B cell (primary cell): ENCODE results near the gene GRHPR. TPM values are rescaled to one million over a fixed set of nuclear protein-coding genes. Genes with fewer than 3 reads are reported as not detected.

ENCODE experiments used
- ATAC-seq: fragments of 200-7000 bp; cut with Tn5 transposase; one replicate; pipeline ENCODE4 v1.10.0; 2021; ENCODE audit warnings: low read depth, mild to moderate bottlenecking, moderate number of reproducible peaks, moderate library complexity
- CTCF ChIA-PET: fragments of 350-600 bp; sonication (Branson Sonifier 250); formaldehyde crosslinking; loops from one replicate; lab custom pipeline; 2021; ENCODE audit warnings: antibody characterized with exemption, inconsistent platforms; lab: Charles Lee
- POLR2A ChIA-PET: fragments of 350-600 bp; sonication (Branson Sonifier 250); formaldehyde crosslinking; loops from one replicate; lab custom pipeline; 2021; ENCODE audit warnings: antibody characterized with exemption; lab: Charles Lee
- DNase-seq: peaks from one replicate; pipeline ENCODE4 v3.0.0; 2013
- H2AFZ ChIP-seq: 2 replicates; pipeline ENCODE4 v1.6.1; 2012; ENCODE audit warnings: mild to moderate bottlenecking, low read depth, low read length; ENCODE audit not compliant: insufficient read depth, poor library complexity, severe bottlenecking
- H3K27ac ChIP-seq, 2 donors: 1 replicate in 1 of 2; 2 replicates in 1 of 2; pipeline ENCODE4 v1.5.1; 2012 to 2013; ENCODE audit warnings: low read length in 2 of 2, mild to moderate bottlenecking in 2 of 2, moderate library complexity in 1 of 2
- H3K27me3 ChIP-seq, 4 experiments: fragments of 200-600 bp in 1 of 4; sonication (generic) in 1 of 4; replicated peaks in 1 of 4; 1 replicate in 2 of 4; 2 replicates in 2 of 4; pipeline versions ENCODE4 v1.6.1 to v1.7.0; 2013 to 2016; ENCODE audit warnings: low read length in 3 of 4, mild to moderate bottlenecking in 2 of 4, mixed read lengths in 1 of 4, moderate library complexity in 1 of 4; ENCODE audit not compliant: insufficient read depth in 4 of 4, control insufficient read depth in 3 of 4; ENCODE audit errors: control extremely low read depth in 1 of 4
- H3K36me3 ChIP-seq, 2 experiments: replicated peaks in 1 of 2; 1 replicate in 1 of 2; 2 replicates in 1 of 2; pipeline versions ENCODE4 v1.6.1 to v1.7.1; 2013; ENCODE audit warnings: low read length in 1 of 2; ENCODE audit not compliant: insufficient read depth in 2 of 2, control insufficient read depth in 1 of 2; ENCODE audit errors: control extremely low read depth in 1 of 2, extremely low read depth in 1 of 2
- H3K4me1 ChIP-seq, 2 donors: fragments of 200-600 bp in 1 of 2; sonication (generic) in 1 of 2; 1 replicate in 1 of 2; 2 replicates in 1 of 2; pipeline versions ENCODE4 v1.5.1 to v1.6.1; 2013 to 2017; ENCODE audit warnings: low read length in 2 of 2; ENCODE audit not compliant: control insufficient read depth in 2 of 2, insufficient read depth in 2 of 2
- H3K4me2 ChIP-seq: replicated peaks from 2 replicates; pipeline ENCODE3; 2012; ENCODE audit warnings: mild to moderate bottlenecking, low read depth, low read length; ENCODE audit not compliant: poor library complexity, severe bottlenecking
- H3K4me3 ChIP-seq, 5 experiments: fragments of 200-600 bp in 1 of 5; sonication (generic) in 1 of 5; 1 replicate in 3 of 5; 2 replicates in 2 of 5; pipeline versions ENCODE4 v1.5.1 to v1.7.0; 2011 to 2016; ENCODE audit warnings: low read length in 4 of 5, mild to moderate bottlenecking in 4 of 5, low read depth in 2 of 5, control low read depth in 1 of 5, moderate library complexity in 1 of 5; ENCODE audit not compliant: insufficient read depth in 1 of 5; ENCODE audit errors: control extremely low read depth in 1 of 5, extremely low read depth in 1 of 5
- H3K79me2 ChIP-seq: fragments of 200-600 bp; sonication (generic); one replicate; pipeline ENCODE4 v1.6.0; 2016; ENCODE audit warnings: low read length; ENCODE audit not compliant: control insufficient read depth, insufficient read depth
- H3K9ac ChIP-seq: fragments of 200-600 bp; sonication (generic); 2 replicates; pipeline ENCODE4 v1.6.1; 2017; ENCODE audit warnings: mild to moderate bottlenecking, low read length, moderate library complexity
- H3K9me3 ChIP-seq, 3 donors: one replicate each; pipeline versions ENCODE4 v1.6.1 to v1.7.1; 2013; ENCODE audit warnings: low read length in 2 of 3; ENCODE audit not compliant: control insufficient read depth in 2 of 3, insufficient read depth in 1 of 3; ENCODE audit errors: control extremely low read depth in 1 of 3
- H4K20me1 ChIP-seq: 2 replicates; pipeline ENCODE4 v1.6.0; 2012; ENCODE audit warnings: mild to moderate bottlenecking, low read length; ENCODE audit not compliant: insufficient read depth, control insufficient read depth, poor library complexity, severe bottlenecking
- H3K27ac Mint-ChIP-seq: one replicate; pipeline ENCODE4 v1.8.0; 2021; ENCODE audit warnings: mixed read lengths
- H3K27me3 Mint-ChIP-seq: one replicate; pipeline ENCODE4 v1.8.0; 2021; ENCODE audit warnings: mixed read lengths
- H3K4me1 Mint-ChIP-seq: one replicate; pipeline ENCODE4 v1.8.0; 2021; ENCODE audit warnings: mixed read lengths
- H3K4me3 Mint-ChIP-seq: one replicate; pipeline ENCODE4 v1.8.0; 2021; ENCODE audit warnings: mixed read lengths
- H3K9me3 Mint-ChIP-seq: one replicate; pipeline ENCODE4 v1.8.0; 2022; ENCODE audit warnings: mixed read lengths; ENCODE audit not compliant: insufficient read depth
- EZH2 ChIP-seq: IDR thresholded peaks from 2 replicates; pipeline ENCODE4 v1.6.1; 2012; ENCODE audit warnings: borderline replicate concordance, low read depth, mild to moderate bottlenecking, moderate library complexity, low read length; ENCODE audit not compliant: insufficient read depth, poor library complexity, severe bottlenecking
- WGBS: methylation state at CpG from one replicate; pipeline ENCODE4 v1.1.5; 2013; ENCODE audit warnings: missing lambda C conversion rate; ENCODE audit not compliant: insufficient coverage; 5-methylcytosine and 5-hydroxymethylcytosine counted together
- intact Hi-C: fragments of 100-400 bp; cut with micrococcal nuclease; formaldehyde crosslinking; loops from one replicate; pipeline ENCODE4 v1.10.0; 2022
- polyA plus RNA-seq: library from polyadenylated mRNA; depleted of rRNA; stranded (reverse); fragments of >200 nt; gene quantifications from 2 replicates; pipeline ENCODE4 v1.2.3, GENCODE V29; 2012
- total RNA-seq, 2 donors: library from RNA; stranded (reverse); fragments of 120-200 nt in 1 of 2; gene quantifications; 1 replicate in 1 of 2; 2 replicates in 1 of 2; pipeline versions ENCODE4 v1.2.3 to v1.2.4, GENCODE V29; 2013 to 2022
- TF ChIP-seq, protein P1 (sequence below): fragments of 200-600 bp; IDR thresholded peaks from one replicate; pipeline ENCODE4 v1.8.0; 2022; ENCODE audit warnings: antibody characterized with exemption, mild to moderate bottlenecking

The GRHPR gene
- total and polyA plus RNA-seq, 2 donors (not counting 1 experiment from before 2014, with no cell fraction given) = 121 to 138 TPM

DNA sequence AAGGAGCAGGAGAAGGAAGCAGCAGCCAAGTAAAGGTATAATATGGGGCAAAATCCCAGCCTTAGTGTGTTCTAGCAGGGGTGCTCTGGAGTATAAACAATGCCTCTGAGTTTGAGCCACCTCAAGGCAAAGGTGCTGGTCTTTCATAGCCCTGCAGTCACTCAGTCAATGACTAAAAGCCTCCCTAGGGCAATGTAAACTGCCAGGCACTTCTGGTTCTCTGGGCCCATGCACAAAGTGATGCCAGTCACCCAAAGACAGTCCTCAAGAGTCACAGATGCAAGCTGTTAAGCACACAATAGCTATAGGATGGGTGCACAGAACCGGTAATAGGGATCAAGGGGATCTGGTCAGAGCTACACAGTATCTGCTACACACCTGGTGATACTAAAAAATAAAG, 30.1 kb downstream of the GRHPR start:
- Histone ChIP-seq H3K27ac (peak overlapping the region in 1 of 2 donors; percentile 27), H3K4me3 (no peak overlapping the region), H3K79me2 (peaks cover 78% of the 10 kb centered on the region), H4K20me1 (peaks cover 60% of the 10 kb centered on the region), H3K36me3 (peaks cover 6 to 9% of the 10 kb centered on the region in 2 experiments), H3K9ac (no peak overlapping the region), H2AFZ (no peak overlapping the region), H3K9me3 (peaks cover 0 to 3% (median 0%) of the 10 kb centered on the region in 3 donors), H3K27me3 (no peaks in the 10 kb centered on the region), H3K4me2 (no peak overlapping the region), H3K4me1 (peaks cover 0 to 3% of the 10 kb centered on the region in 2 donors)
- no CpG with 5 or more reads among the region's 1 CpG for WGBS
- TF ChIP-seq, protein P1, sequence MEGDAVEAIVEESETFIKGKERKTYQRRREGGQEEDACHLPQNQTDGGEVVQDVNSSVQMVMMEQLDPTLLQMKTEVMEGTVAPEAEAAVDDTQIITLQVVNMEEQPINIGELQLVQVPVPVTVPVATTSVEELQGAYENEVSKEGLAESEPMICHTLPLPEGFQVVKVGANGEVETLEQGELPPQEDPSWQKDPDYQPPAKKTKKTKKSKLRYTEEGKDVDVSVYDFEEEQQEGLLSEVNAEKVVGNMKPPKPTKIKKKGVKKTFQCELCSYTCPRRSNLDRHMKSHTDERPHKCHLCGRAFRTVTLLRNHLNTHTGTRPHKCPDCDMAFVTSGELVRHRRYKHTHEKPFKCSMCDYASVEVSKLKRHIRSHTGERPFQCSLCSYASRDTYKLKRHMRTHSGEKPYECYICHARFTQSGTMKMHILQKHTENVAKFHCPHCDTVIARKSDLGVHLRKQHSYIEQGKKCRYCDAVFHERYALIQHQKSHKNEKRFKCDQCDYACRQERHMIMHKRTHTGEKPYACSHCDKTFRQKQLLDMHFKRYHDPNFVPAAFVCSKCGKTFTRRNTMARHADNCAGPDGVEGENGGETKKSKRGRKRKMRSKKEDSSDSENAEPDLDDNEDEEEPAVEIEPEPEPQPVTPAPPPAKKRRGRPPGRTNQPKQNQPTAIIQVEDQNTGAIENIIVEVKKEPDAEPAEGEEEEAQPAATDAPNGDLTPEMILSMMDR = no peak
- TF ChIP-seq EZH2 = no peak
- Mint-ChIP-seq H3K27me3 (no peaks in the 10 kb centered on the region), H3K27ac (no peak overlapping the region), H3K4me1 (peaks cover 58% of the 10 kb centered on the region), H3K4me3 (no peak overlapping the region), H3K9me3 (no peaks in the 10 kb centered on the region)
- ChIA-PET CTCF (interaction anchor here (1.4 kb wide), 1 partner anchor 34 kb away, joined by 3 read pairs; no protein-coding TSS in a partner anchor), POLR2A (no interaction called here)
- no peak for ATAC-seq
- intact Hi-C loops = no loop called here
- no peak for DNase-seq

DNA sequence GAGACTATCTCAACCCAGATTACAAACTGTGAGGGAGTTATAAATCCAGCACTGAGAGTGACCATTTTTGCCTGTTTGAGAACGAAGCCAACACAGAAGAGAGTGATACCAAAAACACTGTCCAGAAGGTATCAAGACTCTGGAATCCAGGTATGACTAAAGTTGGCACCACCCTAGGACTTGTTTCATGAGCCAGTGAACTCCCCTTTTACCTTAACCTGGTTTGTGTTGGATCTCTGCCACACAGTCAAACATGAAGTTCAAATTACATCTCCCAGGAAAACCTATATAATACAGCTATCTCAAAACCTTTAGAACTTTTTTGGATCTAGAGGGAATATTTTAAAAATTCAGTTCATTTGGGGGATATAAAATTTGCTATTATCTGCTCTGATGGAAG, 31.3 kb downstream of the GRHPR start:
- peaks cover 56% of the 10 kb centered on the region for H4K20me1 ChIP-seq
- no peak overlapping the region for H3K9ac ChIP-seq
- H3K27ac Mint-ChIP-seq = no peak overlapping the region
- no peak overlapping the region for H3K4me3 Mint-ChIP-seq
- H3K27me3 ChIP-seq = no peaks in the 10 kb centered on the region
- ATAC-seq = no peak
- peaks cover 7 to 9% of the 10 kb centered on the region in 2 experiments for H3K36me3 ChIP-seq
- 92% methylated on average over 1 of the region's 1 CpG for WGBS
- intact Hi-C loops = no loop called here
- no peak overlapping the region for H3K4me2 ChIP-seq
- peaks cover 80% of the 10 kb centered on the region for H3K79me2 ChIP-seq
- no peak overlapping the region for H2AFZ ChIP-seq
- no peak overlapping the region for H3K4me3 ChIP-seq
- peaks cover 59% of the 10 kb centered on the region for H3K4me1 Mint-ChIP-seq
- H3K9me3 ChIP-seq = peaks cover 0 to 3% (median 0%) of the 10 kb centered on the region in 3 donors
- DNase-seq = no peak
- no peaks in the 10 kb centered on the region for H3K27me3 Mint-ChIP-seq
- ChIA-PET CTCF (no interaction called here), POLR2A (no interaction called here)
- H3K27ac ChIP-seq = no peak overlapping the region
- no peaks in the 10 kb centered on the region for H3K9me3 Mint-ChIP-seq
- peaks cover 0 to 3% of the 10 kb centered on the region in 2 donors for H3K4me1 ChIP-seq
- TF ChIP-seq, protein P1 = no peak
- TF ChIP-seq EZH2 = no peak
